Measurements from ENCODE around the gene BPIFB2. TPM values are rescaled to one million over a fixed set of nuclear protein-coding genes. Genes with fewer than 3 reads are reported as not detected.

The BPIFB2 gene
- total RNA-seq, 1 experiment from 2014 or later = not detected

DNA sequence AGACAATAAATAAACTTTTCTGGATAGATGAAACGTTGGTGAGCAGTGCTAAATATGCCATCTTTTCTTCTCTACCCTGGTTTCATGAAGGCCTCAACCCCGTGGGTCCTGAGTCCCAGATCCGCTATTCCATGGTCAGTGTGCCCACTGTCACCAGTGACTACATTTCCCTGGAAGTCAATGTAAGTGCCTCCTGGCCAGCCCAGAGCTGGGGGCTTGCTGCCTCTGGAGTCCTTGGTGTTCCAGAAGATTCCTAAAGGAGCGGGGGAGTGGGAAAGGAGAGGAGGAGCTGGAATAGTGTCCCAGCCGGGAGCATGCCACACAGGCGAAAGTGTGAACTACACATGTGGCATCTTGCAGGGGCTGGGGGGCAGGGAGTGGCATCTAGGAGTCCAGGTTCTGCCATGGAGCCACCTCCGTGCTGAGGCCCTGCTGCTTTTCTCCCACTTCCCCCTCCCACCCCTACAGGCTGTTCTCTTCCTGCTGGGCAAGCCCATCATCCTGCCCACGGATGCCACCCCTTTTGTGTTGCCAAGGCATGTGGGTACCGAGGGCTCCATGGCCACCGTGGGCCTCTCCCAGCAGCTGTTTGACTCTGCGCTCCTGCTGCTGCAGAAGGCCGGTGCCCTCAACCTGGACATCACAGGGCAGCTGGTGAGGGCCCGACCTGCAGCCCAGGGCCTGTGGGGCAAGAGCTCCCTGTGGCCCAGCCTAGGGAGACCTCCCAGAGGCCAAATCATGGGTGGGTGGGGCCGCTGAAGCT is 10.8 kb downstream of the BPIFB2 start:
- DNase-seq (ENCODE audit: low read depth, low spot score) = no peak
- Histone ChIP-seq H3K36me3 (ENCODE audit: control insufficient read depth, insufficient read depth, low read length) (no peaks in the 10 kb centered on the region), H3K4me1 (ENCODE audit: control insufficient read depth, insufficient read depth, low read length) (no peaks in the 10 kb centered on the region; the same call in 1 of the 2 replicates), H3K9me3 (ENCODE audit: control insufficient read depth, insufficient read depth, low read depth, low read length) (no peaks in the 10 kb centered on the region), H3K27me3 (ENCODE audit: control insufficient read depth, insufficient read depth, low read length) (no peaks in the 10 kb centered on the region), H3K4me3 (ENCODE audit: low read depth in 2 of 2, low read length in 2 of 2) (no peak overlapping the region), H3K27ac (ENCODE audit: low read length) (no peak overlapping the region)
- no peak for ATAC-seq
- in situ Hi-C loops (cut with HindIII; ENCODE audit: low pct_unique_long_range_greater_than_20kb, low sequenced_read_pairs) (no loop called here), intact Hi-C loops (cut with micrococcal nuclease; ENCODE audit: unreplicated experiment) (no loop called here)
- TF ChIP-seq, protein P1, sequence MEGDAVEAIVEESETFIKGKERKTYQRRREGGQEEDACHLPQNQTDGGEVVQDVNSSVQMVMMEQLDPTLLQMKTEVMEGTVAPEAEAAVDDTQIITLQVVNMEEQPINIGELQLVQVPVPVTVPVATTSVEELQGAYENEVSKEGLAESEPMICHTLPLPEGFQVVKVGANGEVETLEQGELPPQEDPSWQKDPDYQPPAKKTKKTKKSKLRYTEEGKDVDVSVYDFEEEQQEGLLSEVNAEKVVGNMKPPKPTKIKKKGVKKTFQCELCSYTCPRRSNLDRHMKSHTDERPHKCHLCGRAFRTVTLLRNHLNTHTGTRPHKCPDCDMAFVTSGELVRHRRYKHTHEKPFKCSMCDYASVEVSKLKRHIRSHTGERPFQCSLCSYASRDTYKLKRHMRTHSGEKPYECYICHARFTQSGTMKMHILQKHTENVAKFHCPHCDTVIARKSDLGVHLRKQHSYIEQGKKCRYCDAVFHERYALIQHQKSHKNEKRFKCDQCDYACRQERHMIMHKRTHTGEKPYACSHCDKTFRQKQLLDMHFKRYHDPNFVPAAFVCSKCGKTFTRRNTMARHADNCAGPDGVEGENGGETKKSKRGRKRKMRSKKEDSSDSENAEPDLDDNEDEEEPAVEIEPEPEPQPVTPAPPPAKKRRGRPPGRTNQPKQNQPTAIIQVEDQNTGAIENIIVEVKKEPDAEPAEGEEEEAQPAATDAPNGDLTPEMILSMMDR (IDR thresholded peaks at IDR 0.05) = no peak
- TF ChIP-seq TCF7L2 (IDR thresholded peaks at IDR 0.05; ENCODE audit: low read depth, low read length) = no peak
- no peak for TF ChIP-seq SIN3A (IDR thresholded peaks at IDR 0.05; ENCODE audit: borderline replicate concordance, insufficient read depth, low read depth, low read length)
- TF ChIP-seq, protein P2, sequence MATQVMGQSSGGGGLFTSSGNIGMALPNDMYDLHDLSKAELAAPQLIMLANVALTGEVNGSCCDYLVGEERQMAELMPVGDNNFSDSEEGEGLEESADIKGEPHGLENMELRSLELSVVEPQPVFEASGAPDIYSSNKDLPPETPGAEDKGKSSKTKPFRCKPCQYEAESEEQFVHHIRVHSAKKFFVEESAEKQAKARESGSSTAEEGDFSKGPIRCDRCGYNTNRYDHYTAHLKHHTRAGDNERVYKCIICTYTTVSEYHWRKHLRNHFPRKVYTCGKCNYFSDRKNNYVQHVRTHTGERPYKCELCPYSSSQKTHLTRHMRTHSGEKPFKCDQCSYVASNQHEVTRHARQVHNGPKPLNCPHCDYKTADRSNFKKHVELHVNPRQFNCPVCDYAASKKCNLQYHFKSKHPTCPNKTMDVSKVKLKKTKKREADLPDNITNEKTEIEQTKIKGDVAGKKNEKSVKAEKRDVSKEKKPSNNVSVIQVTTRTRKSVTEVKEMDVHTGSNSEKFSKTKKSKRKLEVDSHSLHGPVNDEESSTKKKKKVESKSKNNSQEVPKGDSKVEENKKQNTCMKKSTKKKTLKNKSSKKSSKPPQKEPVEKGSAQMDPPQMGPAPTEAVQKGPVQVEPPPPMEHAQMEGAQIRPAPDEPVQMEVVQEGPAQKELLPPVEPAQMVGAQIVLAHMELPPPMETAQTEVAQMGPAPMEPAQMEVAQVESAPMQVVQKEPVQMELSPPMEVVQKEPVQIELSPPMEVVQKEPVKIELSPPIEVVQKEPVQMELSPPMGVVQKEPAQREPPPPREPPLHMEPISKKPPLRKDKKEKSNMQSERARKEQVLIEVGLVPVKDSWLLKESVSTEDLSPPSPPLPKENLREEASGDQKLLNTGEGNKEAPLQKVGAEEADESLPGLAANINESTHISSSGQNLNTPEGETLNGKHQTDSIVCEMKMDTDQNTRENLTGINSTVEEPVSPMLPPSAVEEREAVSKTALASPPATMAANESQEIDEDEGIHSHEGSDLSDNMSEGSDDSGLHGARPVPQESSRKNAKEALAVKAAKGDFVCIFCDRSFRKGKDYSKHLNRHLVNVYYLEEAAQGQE (IDR thresholded peaks at IDR 0.05; ENCODE audit: insufficient read depth in 1 of 2, low read depth in 2 of 2, low read length in 1 of 2) = no peak
- no peak for TF ChIP-seq POLR2AphosphoS5 (IDR thresholded peaks at IDR 0.05; ENCODE audit: low read depth, low read length)
- no TSS peak for BruUV-seq (replicated peaks)
- CTCF ChIA-PET = no interaction called here
- POLR2A ChIA-PET = no interaction called here

DNA sequence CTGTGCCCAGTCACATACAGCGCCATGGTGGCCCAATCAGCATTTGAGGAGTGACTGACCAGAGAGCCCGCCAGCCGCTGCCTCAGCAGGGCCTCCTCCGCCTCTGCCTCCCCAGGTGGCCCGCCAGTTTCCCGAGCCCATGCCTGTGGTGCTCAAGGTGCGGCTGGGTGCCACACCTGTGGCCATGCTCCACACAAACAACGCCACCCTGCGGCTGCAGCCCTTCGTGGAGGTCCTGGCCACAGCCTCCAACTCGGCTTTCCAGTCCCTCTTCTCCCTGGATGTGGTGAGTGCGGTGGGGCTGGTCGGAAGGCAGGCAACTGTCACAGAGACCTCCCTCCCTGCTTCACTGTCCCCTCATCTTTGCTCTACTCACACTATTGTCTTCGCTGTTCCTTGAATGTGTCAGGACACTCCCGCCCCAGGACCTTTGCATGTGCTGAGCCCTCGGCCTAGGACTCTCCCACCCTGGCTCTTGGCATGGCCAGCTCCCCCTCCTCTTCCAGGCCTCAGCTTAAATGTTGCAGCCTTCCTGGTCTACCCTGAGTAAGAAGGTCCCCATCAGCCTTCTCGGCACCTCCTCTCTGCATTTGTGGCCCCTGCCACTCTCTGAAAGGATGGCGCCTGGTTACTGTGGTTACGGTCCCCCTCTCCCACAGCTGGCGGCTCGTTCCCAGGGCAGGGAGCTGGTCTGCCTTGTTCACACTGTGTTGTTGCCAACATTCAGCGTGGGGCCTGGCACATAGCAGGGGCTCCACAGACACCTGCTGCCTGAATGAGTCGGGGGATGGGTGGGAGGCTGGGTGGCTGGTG is 12.2 kb downstream of the BPIFB2 start:
- POLR2A ChIA-PET = no interaction called here
- DNase-seq (ENCODE audit: low read depth, low spot score) (no peak), ATAC-seq (no peak)
- Histone ChIP-seq H3K27ac (ENCODE audit: low read length) (no peak overlapping the region), H3K9me3 (ENCODE audit: control insufficient read depth, insufficient read depth, low read depth, low read length) (no peaks in the 10 kb centered on the region), H3K27me3 (ENCODE audit: control insufficient read depth, insufficient read depth, low read length) (no peaks in the 10 kb centered on the region), H3K4me1 (ENCODE audit: control insufficient read depth, insufficient read depth, low read length) (no peaks in the 10 kb centered on the region; the same call in 1 of the 2 replicates), H3K36me3 (ENCODE audit: control insufficient read depth, insufficient read depth, low read length) (no peaks in the 10 kb centered on the region), H3K4me3 (ENCODE audit: low read depth in 2 of 2, low read length in 2 of 2) (no peak overlapping the region)
- no TSS peak for BruUV-seq (replicated peaks)
- TF ChIP-seq SIN3A (IDR thresholded peaks at IDR 0.05; ENCODE audit: borderline replicate concordance, insufficient read depth, low read depth, low read length) (no peak), POLR2AphosphoS5 (IDR thresholded peaks at IDR 0.05; ENCODE audit: low read depth, low read length) (no peak), TCF7L2 (IDR thresholded peaks at IDR 0.05; ENCODE audit: low read depth, low read length) (no peak)
- TF ChIP-seq, protein P2 (IDR thresholded peaks at IDR 0.05; ENCODE audit: insufficient read depth in 1 of 2, low read depth in 2 of 2, low read length in 1 of 2) = no peak
- TF ChIP-seq, protein P1 (IDR thresholded peaks at IDR 0.05) = no peak
- intact Hi-C loops (cut with micrococcal nuclease; ENCODE audit: unreplicated experiment) (no loop called here), in situ Hi-C loops (cut with HindIII; ENCODE audit: low pct_unique_long_range_greater_than_20kb, low sequenced_read_pairs) (no loop called here)
- CTCF ChIA-PET = no interaction called here

Data from Panc1 (cell line).